ENCODE results near the gene PAPPA2.

The PAPPA2 gene

GRCh38 chr1:176869577-176869976, 406.6 kb downstream of the PAPPA2 start:
- DNase-seq: no peak

DNA sequence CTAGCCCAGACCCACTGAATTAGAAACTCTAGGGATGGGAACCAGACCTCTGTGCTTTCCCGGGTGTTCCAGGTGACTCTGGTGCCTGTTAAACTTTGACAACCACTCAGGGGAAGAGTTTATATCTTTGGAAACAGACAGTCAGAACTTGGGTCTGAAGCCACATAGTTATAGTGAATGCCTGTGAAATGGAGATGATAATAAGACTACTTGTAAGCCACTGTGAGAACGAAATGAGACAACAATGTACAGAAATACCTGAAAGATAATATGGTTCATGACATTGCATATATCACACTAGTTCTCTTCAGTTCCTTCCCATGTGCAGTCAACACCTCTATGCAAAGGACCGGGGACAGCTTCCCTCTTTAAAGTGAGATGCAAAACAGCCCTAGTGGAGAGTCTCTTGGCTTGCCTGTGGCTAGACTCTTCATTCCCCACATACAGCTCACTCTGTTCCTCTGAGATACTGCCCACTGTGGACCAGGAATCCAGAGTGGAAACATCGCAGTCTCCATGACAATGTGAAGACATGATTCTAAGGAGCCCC, 414.1 kb downstream of the PAPPA2 start:
- no peak for DNase-seq

- no peak for DNase-seq
Observed at GRCh38 chr1:176877557-176877956, 414.6 kb downstream of the PAPPA2 start.

GRCh38 chr1:176878750-176879536, 416.0 kb downstream of the PAPPA2 start:
- no peak for DNase-seq

- DNase-seq: no peak
Observed at GRCh38 chr1:176879784-176880620, 417.0 kb downstream of the PAPPA2 start.

DNA sequence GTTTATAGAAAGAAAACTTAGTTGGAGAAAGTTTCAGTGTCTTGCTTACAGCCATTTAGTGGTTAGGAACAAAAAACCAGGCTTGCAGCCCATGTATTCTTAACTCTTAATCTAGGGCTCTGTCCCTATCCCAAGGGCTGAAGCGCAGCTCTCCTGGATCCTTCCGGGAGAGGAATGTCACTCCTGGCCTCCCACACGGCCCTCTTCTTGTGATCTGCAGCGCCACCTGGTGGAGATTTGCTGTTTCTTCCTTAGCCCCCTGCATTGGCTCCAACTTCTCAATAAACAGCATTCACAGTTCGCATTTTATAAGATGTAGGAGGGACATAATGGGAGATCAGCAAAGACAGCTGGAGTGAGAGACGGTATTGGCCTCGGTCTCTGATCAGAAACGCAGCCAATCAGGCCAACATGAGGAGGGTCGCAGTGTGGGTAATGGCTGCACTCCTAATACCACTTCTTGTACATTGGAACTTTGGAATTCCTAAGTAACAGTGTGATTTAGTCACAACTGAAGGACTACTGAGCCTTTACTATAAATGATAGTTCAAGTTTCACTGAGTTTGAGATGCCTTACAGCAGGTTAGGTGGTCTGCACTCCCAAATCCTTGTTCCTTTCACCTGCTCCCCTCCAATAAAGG, 418.1 kb downstream of the PAPPA2 start:
- DNase-seq: peak; percentile 70

DNA sequence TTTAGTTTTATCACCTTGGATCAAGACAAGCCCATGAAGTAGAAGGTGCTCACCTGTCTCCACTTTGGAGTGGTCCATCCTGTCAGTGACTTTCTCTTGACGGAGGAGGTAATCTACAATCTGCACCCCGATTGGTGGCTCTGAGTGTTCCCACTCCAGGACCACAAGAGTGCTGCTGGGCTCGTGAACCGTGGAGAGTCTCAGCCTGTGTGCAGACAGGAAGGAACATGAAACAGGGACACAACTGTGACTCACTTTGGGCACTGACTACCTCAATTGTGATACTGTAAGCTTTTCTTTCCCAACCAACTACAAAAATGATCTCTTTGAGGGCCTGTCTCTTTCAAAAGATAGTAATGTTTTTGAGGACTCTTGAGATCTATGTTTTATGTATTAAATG, 421.3 kb downstream of the PAPPA2 start:
- DNase-seq: no peak

- no peak for DNase-seq
Observed at GRCh38 chr1:176884911-176885310, 421.9 kb downstream of the PAPPA2 start.

GRCh38 chr1:176885341-176885740, 422.4 kb downstream of the PAPPA2 start:
- no peak for DNase-seq

GRCh38 chr1:176885751-176886150, 422.8 kb downstream of the PAPPA2 start:
- DNase-seq: no peak

GRCh38 chr1:176888471-176889032, 425.6 kb downstream of the PAPPA2 start:
- DNase-seq: no peak

GRCh38 chr1:176893625-176894352, 430.8 kb downstream of the PAPPA2 start:
- no peak for DNase-seq

DNA sequence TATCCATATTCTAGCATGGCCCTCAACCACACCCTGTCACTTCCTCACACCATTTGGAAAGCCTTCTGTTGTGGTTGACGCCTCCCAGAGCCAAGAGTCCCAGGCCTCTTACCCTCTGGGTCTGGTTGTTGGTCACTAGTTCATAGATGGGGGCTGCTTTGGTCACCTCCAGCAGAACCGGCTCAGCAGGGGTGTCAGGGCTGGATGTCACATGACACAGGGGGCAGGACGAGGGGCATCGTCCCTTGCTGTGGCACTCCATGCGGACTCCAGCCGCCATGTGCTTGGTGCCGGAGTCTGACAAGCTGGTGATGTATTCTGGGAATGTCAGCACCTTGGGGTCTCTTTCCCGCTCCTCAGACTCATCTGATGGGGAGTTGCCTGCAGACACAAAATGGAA, 431.5 kb downstream of the PAPPA2 start:
- no peak for DNase-seq
